Activated CD8-positive, alpha-beta T cell treated with anti-CD3 and anti-CD28 coated beads for 36 hours (primary cell): ENCODE results near the gene GAREM1. TPM values are rescaled to one million over a fixed set of nuclear protein-coding genes. Genes with fewer than 3 reads are reported as not detected.

Experiments
- ATAC-seq: fragments of 200-7000 bp; cut with Tn5 transposase; one replicate; pipeline ENCODE4 v1.10.0; 2021; ENCODE audit warnings: mild to moderate bottlenecking, moderate library complexity
- CTCF ChIA-PET: fragments of 350-600 bp; sonication (Branson Sonifier 250); formaldehyde crosslinking; loops from one replicate; lab custom pipeline; 2021; ENCODE audit warnings: antibody characterized with exemption; lab: Charles Lee
- POLR2A ChIA-PET: fragments of 350-600 bp; sonication (Branson Sonifier 250); formaldehyde crosslinking; loops from one replicate; lab custom pipeline; 2021; ENCODE audit warnings: antibody characterized with exemption; lab: Charles Lee
- DNase-seq: peaks from one replicate; pipeline ENCODE4 v3.0.0-alpha.2; 2020
- H3K27ac Mint-ChIP-seq: one replicate; pipeline ENCODE4 v1.8.0; 2021; ENCODE audit warnings: mild to moderate bottlenecking, mixed read lengths
- H3K27me3 Mint-ChIP-seq: one replicate; pipeline ENCODE4 v1.8.0; 2021; ENCODE audit warnings: mixed read lengths
- H3K36me3 Mint-ChIP-seq: one replicate; pipeline ENCODE4 v1.8.0; 2021; ENCODE audit warnings: low read depth, mixed read lengths
- H3K4me1 Mint-ChIP-seq: one replicate; pipeline ENCODE4 v1.8.0; 2021; ENCODE audit warnings: low read depth, mixed read lengths
- H3K4me3 Mint-ChIP-seq: one replicate; pipeline ENCODE4 v1.8.0; 2021; ENCODE audit warnings: mild to moderate bottlenecking, moderate library complexity, mixed read lengths
- H3K9me3 Mint-ChIP-seq: one replicate; pipeline ENCODE4 v1.8.0; 2021; ENCODE audit warnings: mixed read lengths
- CTCF ChIP-seq: fragments of 200-600 bp; IDR thresholded peaks from one replicate; pipeline ENCODE4 v1.8.0; 2022; ENCODE audit warnings: antibody characterized with exemption, mild to moderate bottlenecking
- intact Hi-C: fragments of 100-400 bp; cut with micrococcal nuclease; formaldehyde crosslinking; loops from one replicate; pipeline ENCODE4 v1.10.0; 2022
- total RNA-seq, 2 experiments: library from RNA; stranded (reverse); gene quantifications; one replicate each; pipeline ENCODE4 v1.2.3, GENCODE V29; 2021

GAREM1 gene
- total RNA-seq, 2 experiments from 2014 or later = not detected

- no peak overlapping the region for H3K4me3 Mint-ChIP-seq
These were observed 138.0 kb downstream of the GAREM1 start for GRCh38 chr18:32332708-32333107.

GRCh38 chr18:32328974-32329373 lies 141.7 kb downstream of the GAREM1 start:
- H3K27me3 Mint-ChIP-seq = peaks cover 7% of the 10 kb centered on the region
- no peak overlapping the region for H3K27ac Mint-ChIP-seq
- POLR2A ChIA-PET = no interaction called here
- intact Hi-C loops = no loop called here
- H3K4me3 Mint-ChIP-seq = no peak overlapping the region
- no peaks in the 10 kb centered on the region for H3K9me3 Mint-ChIP-seq
- CTCF ChIA-PET = no interaction called here
- no peak for TF ChIP-seq CTCF
- ATAC-seq (no peak), DNase-seq (no peak)
- no peaks in the 10 kb centered on the region for H3K4me1 Mint-ChIP-seq
- no peaks in the 10 kb centered on the region for H3K36me3 Mint-ChIP-seq

More at GRCh38 chr18:32332708-32333107, 138.0 kb downstream of the GAREM1 start:
- Mint-ChIP-seq H3K27me3 (peaks cover 5% of the 10 kb centered on the region), H3K4me1 (no peaks in the 10 kb centered on the region), H3K36me3 (no peaks in the 10 kb centered on the region), H3K27ac (no peak overlapping the region), H3K9me3 (no peaks in the 10 kb centered on the region)
- no peak for ATAC-seq
- ChIA-PET CTCF (no interaction called here), POLR2A (no interaction called here)
- no peak for DNase-seq
- intact Hi-C loops = no loop called here
- no peak for TF ChIP-seq CTCF

GRCh38 chr18:32328379-32328778 lies 142.3 kb downstream of the GAREM1 start:
- ChIA-PET POLR2A (no interaction called here), CTCF (interaction anchor here (0.8 kb wide), 1 partner anchor 8 kb away, joined by 3 read pairs; no protein-coding TSS in a partner anchor)
- H3K27me3 Mint-ChIP-seq = peaks cover 9% of the 10 kb centered on the region
- H3K27ac Mint-ChIP-seq = no peak overlapping the region
- H3K36me3 Mint-ChIP-seq = no peaks in the 10 kb centered on the region
- ATAC-seq = no peak
- H3K4me1 Mint-ChIP-seq = no peaks in the 10 kb centered on the region
- DNase-seq = no peak
- no peak overlapping the region for H3K4me3 Mint-ChIP-seq
- no peaks in the 10 kb centered on the region for H3K9me3 Mint-ChIP-seq
- intact Hi-C loops = no loop called here
- TF ChIP-seq CTCF = no peak

GRCh38 chr18:32326450-32327308 lies 144.0 kb downstream of the GAREM1 start:
- Mint-ChIP-seq H3K27me3 (peaks cover 10% of the 10 kb centered on the region), H3K36me3 (no peaks in the 10 kb centered on the region), H3K9me3 (no peaks in the 10 kb centered on the region), H3K4me3 (no peak overlapping the region), H3K27ac (no peak overlapping the region), H3K4me1 (no peaks in the 10 kb centered on the region)
- CTCF ChIA-PET = interaction anchor here (0.7 kb wide), 1 partner anchor 21 kb away, joined by 3 read pairs; no protein-coding TSS in a partner anchor
- no peak for TF ChIP-seq CTCF
- no peak for ATAC-seq
- intact Hi-C loops = no loop called here
- POLR2A ChIA-PET = no interaction called here
- DNase-seq = no peak

- Mint-ChIP-seq H3K4me1 (no peaks in the 10 kb centered on the region), H3K27ac (no peak overlapping the region), H3K9me3 (no peaks in the 10 kb centered on the region), H3K27me3 (peaks cover 10% of the 10 kb centered on the region), H3K4me3 (no peak overlapping the region), H3K36me3 (no peaks in the 10 kb centered on the region)
- ATAC-seq (no peak), DNase-seq (no peak)
- ChIA-PET CTCF (interaction anchor here (2.1 kb wide), 1 partner anchor 35 kb away, joined by 6 read pairs; no protein-coding TSS in a partner anchor), POLR2A (no interaction called here)
- intact Hi-C loops = no loop called here
- no peak for TF ChIP-seq CTCF
These were observed 146.5 kb downstream of the GAREM1 start for GRCh38 chr18:32324181-32324580.
